Measurements from ENCODE around the gene TXK. TPM values are rescaled to one million over a fixed set of nuclear protein-coding genes. Genes with fewer than 3 reads are reported as not detected.

TXK gene
- total RNA-seq, result 0.64 and 0.86 TPM in 2 replicates

- no peak for TF ChIP-seq CTCF (IDR thresholded peaks at IDR 0.05; ENCODE audit: insufficient read depth, low read depth, low read length)
- DNase-seq (ENCODE audit: low read depth), result no peak
- H3K4me3 ChIP-seq (ENCODE audit: low read depth, low read length), result no peak within 1 kb of the TSS
Measured at GRCh38 chr4:48134081-48134480, at the start of gene TXK. Gene TXK (minus strand): TSS chr4:48134250. CDS start chr4:48134170, 80 bp downstream.

GRCh38 chr4:48180234-48180633 is 46.2 kb upstream of the TXK start:
- no peak for TF ChIP-seq CTCF (IDR thresholded peaks at IDR 0.05; ENCODE audit: insufficient read depth, low read depth, low read length)
- no peak overlapping the region for H3K4me3 ChIP-seq (ENCODE audit: low read depth, low read length)
- DNase-seq (ENCODE audit: low read depth), result no peak

- TF ChIP-seq CTCF (IDR thresholded peaks at IDR 0.05; ENCODE audit: insufficient read depth, low read depth, low read length), result no peak
- no peak overlapping the region for H3K4me3 ChIP-seq (ENCODE audit: low read depth, low read length)
- no peak for DNase-seq (ENCODE audit: low read depth)
Measured at GRCh38 chr4:48178931-48179330, 44.9 kb upstream of the TXK start.

- peak; percentile 7 for DNase-seq (ENCODE audit: low read depth)
- no peak overlapping the region for H3K4me3 ChIP-seq (ENCODE audit: low read depth, low read length)
- no peak for TF ChIP-seq CTCF (IDR thresholded peaks at IDR 0.05; ENCODE audit: insufficient read depth, low read depth, low read length)
Measured at GRCh38 chr4:48175806-48176205, 41.8 kb upstream of the TXK start.

GRCh38 chr4:48175328-48175727 is 41.3 kb upstream of the TXK start:
- no peak for DNase-seq (ENCODE audit: low read depth)
- no peak overlapping the region for H3K4me3 ChIP-seq (ENCODE audit: low read depth, low read length)
- TF ChIP-seq CTCF (IDR thresholded peaks at IDR 0.05; ENCODE audit: insufficient read depth, low read depth, low read length), result no peak

GRCh38 chr4:48173056-48173991 is 39.3 kb upstream of the TXK start:
- no peak for TF ChIP-seq CTCF (IDR thresholded peaks at IDR 0.05; ENCODE audit: insufficient read depth, low read depth, low read length)
- peak; percentile 68 for DNase-seq (ENCODE audit: low read depth)
- H3K4me3 ChIP-seq (ENCODE audit: low read depth, low read length), result no peak overlapping the region

Data from fibroblast of villous mesenchyme (primary cell).